Neutrophil (primary cell): ENCODE measurements around the gene STAG3.
"Not testable (repeated sequence)": the region's sequence is repeated elsewhere in the genome, so short reads cannot be mapped to it uniquely, and the experiment has no call there.

ENCODE experiments used
- H3K27ac ChIP-seq: fragments of 200-600 bp; sonication (generic); 2 replicates; pipeline ENCODE4 v1.5.1; 2016; ENCODE audit warnings: mild to moderate bottlenecking, moderate library complexity
- H3K27me3 ChIP-seq: fragments of 200-600 bp; sonication (generic); 2 replicates; pipeline ENCODE4 v1.6.0; 2016; ENCODE audit warnings: mild to moderate bottlenecking
- H3K36me3 ChIP-seq: fragments of 200-600 bp; sonication (generic); 2 replicates; pipeline ENCODE4 v1.5.1; 2017
- H3K4me1 ChIP-seq, 2 experiments: fragments of 200-600 bp in 1 of 2; sonication (generic) in 1 of 2; 1 replicate in 1 of 2; 2 replicates in 1 of 2; pipeline versions ENCODE4 v1.5.1 to v1.6.1; 2013 to 2016; ENCODE audit warnings: low read depth in 1 of 2, low read length in 1 of 2, mild to moderate bottlenecking in 1 of 2, moderate library complexity in 1 of 2; ENCODE audit not compliant: control insufficient read depth in 1 of 2, insufficient read depth in 1 of 2
- H3K4me3 ChIP-seq, 2 experiments: fragments of 200-600 bp in 1 of 2; sonication (generic) in 1 of 2; 1 replicate in 1 of 2; 2 replicates in 1 of 2; pipeline ENCODE4 v1.5.1; 2013 to 2016; ENCODE audit warnings: low read depth in 1 of 2, low read length in 1 of 2, mild to moderate bottlenecking in 1 of 2, moderate library complexity in 1 of 2
- H3K9me3 ChIP-seq: fragments of 200-600 bp; sonication (generic); 2 replicates; pipeline ENCODE4 v1.5.1; 2016
- TF ChIP-seq, protein P1 (sequence below): fragments of 200-600 bp; sonication (generic); IDR thresholded peaks from 2 replicates; pipeline ENCODE4 v1.5.1; 2016; ENCODE audit warnings: antibody characterized with exemption

STAG3 gene

GRCh38 chr7:100191775-100192174 lies 14.1 kb downstream of the STAG3 start:
- no peaks in the 10 kb centered on the region for H3K27me3 ChIP-seq
- H3K27ac ChIP-seq: peak overlapping the region; percentile 1
- H3K4me1 ChIP-seq: peaks cover 9 to 17% of the 10 kb centered on the region in 2 experiments
- H3K4me3 ChIP-seq: no peak overlapping the region
- no peaks in the 10 kb centered on the region for H3K9me3 ChIP-seq
- TF ChIP-seq, protein P1, sequence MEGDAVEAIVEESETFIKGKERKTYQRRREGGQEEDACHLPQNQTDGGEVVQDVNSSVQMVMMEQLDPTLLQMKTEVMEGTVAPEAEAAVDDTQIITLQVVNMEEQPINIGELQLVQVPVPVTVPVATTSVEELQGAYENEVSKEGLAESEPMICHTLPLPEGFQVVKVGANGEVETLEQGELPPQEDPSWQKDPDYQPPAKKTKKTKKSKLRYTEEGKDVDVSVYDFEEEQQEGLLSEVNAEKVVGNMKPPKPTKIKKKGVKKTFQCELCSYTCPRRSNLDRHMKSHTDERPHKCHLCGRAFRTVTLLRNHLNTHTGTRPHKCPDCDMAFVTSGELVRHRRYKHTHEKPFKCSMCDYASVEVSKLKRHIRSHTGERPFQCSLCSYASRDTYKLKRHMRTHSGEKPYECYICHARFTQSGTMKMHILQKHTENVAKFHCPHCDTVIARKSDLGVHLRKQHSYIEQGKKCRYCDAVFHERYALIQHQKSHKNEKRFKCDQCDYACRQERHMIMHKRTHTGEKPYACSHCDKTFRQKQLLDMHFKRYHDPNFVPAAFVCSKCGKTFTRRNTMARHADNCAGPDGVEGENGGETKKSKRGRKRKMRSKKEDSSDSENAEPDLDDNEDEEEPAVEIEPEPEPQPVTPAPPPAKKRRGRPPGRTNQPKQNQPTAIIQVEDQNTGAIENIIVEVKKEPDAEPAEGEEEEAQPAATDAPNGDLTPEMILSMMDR: no peak
- no peaks in the 10 kb centered on the region for H3K36me3 ChIP-seq

DNA sequence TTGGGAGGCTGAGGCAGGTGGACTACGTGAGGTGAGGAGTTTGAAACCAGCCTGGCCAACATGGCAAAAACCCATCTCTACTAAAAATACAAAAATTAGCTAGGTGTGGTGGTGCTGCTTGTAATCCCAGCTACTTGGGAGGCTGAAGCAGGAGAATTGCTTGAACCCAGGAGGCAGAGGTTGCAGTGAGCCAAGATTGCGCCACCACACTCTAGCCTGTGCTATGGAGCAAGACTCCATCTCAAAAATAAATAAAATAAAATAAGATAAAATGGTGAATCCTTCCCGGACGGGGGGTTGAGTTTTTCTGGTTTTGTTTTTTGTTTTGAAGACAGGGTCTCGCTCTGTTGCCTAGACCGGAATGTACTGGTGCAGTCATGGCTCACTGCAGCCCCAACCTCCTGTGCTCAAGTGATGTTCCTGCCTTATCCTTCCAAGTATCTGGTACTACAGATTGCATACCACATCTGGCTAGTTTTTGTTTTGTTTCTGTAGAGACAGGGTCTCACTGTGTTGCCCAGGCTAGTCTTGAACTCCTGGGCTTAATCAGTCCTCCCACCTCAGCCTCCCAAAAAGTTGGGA lies 14.7 kb downstream of the STAG3 start:
- peaks cover 9 to 17% of the 10 kb centered on the region in 2 experiments for H3K4me1 ChIP-seq
- not testable (repeated sequence) for H3K9me3 ChIP-seq, H3K27ac ChIP-seq, H3K36me3 ChIP-seq, H3K27me3 ChIP-seq, H3K4me3 ChIP-seq

- Histone ChIP-seq H3K4me3 (no peak overlapping the region), H3K27ac (no peak overlapping the region), H3K4me1 (peaks cover 9 to 17% of the 10 kb centered on the region in 2 experiments), H3K9me3 (no peaks in the 10 kb centered on the region), H3K27me3 (no peaks in the 10 kb centered on the region), H3K36me3 (no peaks in the 10 kb centered on the region)
- TF ChIP-seq, protein P1: no peak
Observed at GRCh38 chr7:100192969-100193368, 15.3 kb downstream of the STAG3 start.

DNA sequence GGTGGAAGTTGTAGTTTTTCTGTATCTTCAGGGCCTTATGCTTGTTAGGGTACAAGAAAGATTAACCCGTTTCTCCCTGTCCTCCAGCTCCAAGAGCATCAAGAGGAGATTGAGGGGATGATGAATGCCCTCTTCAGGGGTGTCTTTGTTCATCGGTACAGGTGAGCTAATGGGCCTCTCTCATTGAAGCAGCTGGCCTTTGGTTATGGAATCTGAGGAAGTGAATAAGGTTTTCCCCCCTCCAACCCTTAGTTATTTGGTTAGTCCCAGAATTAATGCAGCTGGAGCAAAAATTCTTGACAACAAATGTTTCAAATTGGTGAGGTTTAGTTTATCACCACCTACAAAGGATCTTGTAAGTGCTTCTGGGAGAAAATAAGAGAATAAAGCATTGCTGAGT lies 17.5 kb downstream of the STAG3 start:
- H3K27me3 ChIP-seq: no peaks in the 10 kb centered on the region
- H3K36me3 ChIP-seq: no peaks in the 10 kb centered on the region
- TF ChIP-seq, protein P1: no peak
- peaks cover 9 to 17% of the 10 kb centered on the region in 2 experiments for H3K4me1 ChIP-seq
- no peaks in the 10 kb centered on the region for H3K9me3 ChIP-seq
- H3K27ac ChIP-seq: no peak overlapping the region
- H3K4me3 ChIP-seq: no peak overlapping the region

DNA sequence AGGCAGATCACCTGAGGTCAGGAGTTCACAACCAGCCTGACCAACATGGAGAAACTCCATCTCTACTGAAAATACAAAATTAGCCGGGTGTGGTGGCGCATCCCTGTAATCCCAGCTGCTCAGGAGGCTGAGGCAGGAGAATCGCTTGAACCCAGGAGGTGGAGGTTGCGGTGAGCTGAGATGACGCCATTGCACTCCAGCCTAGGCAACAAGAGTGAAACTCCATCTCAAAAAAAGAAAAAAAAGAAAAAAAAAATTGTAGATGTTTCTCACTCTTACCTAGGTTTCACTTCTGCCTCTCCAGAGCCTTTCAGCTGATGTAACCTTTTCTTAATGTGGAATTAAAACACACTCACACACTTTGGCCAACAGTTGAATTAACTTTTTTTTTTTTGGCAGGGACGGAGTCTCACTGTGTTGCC lies 18.2 kb downstream of the STAG3 start:
- H3K4me3 ChIP-seq, H3K36me3 ChIP-seq, H3K27me3 ChIP-seq, H3K27ac ChIP-seq, H3K9me3 ChIP-seq: not testable (repeated sequence)
- peaks cover 5 to 13% of the 10 kb centered on the region in 2 experiments for H3K4me1 ChIP-seq

DNA sequence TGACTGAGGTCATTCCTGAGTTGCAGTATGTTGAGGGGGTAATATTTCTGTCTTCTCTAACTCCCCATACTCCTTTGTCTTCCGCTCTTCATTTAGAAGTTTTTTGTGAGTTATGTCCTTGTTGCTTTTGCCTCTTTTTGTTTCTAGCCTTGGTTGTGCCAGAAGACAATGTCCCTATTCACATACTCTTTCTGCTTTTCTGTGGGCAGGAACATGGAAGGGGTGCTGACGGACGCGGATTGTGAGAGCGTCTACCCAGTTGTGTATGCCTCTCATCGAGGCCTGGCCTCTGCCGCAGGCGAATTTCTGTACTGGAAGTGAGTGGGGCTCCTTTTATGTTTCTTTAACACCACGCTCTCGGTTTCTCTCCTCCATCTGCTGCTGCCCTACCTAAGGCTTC lies 20.5 kb downstream of the STAG3 start:
- Histone ChIP-seq H3K27ac (no peak overlapping the region), H3K27me3 (no peaks in the 10 kb centered on the region), H3K4me1 (no peaks in the 10 kb centered on the region), H3K4me3 (no peak overlapping the region), H3K9me3 (no peaks in the 10 kb centered on the region), H3K36me3 (no peaks in the 10 kb centered on the region)
- TF ChIP-seq, protein P1: no peak

DNA sequence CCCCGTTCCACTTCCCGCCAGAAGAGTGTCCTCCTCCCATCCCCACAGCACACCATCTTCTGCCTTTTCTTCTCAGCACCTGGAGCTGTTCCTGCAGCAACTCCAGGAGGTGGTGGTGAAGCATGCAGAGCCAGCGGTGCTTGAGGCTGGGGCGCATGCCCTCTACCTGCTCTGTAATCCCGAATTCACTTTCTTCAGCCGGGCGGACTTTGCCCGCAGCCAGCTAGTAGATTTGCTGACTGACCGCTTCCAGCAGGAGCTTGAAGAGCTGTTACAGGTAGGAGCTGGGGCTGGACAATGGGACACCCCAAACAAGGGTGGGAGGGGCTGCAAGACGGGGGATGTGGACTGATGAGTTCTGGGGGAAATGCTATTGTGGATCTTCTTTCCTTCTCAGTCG lies 23.0 kb downstream of the STAG3 start:
- no peaks in the 10 kb centered on the region for H3K27me3 ChIP-seq
- H3K27ac ChIP-seq: no peak overlapping the region
- H3K4me3 ChIP-seq: no peak overlapping the region
- no peaks in the 10 kb centered on the region for H3K4me1 ChIP-seq
- H3K9me3 ChIP-seq: no peaks in the 10 kb centered on the region
- H3K36me3 ChIP-seq: no peaks in the 10 kb centered on the region
- TF ChIP-seq, protein P1: no peak
